Measurements from ENCODE around the gene PGGHG. TPM values are rescaled to one million over a fixed set of nuclear protein-coding genes. Genes with fewer than 3 reads are reported as not detected.
A peak's percentile ranks its signal among the peaks of the same experiment; 100 is the strongest.

The PGGHG gene
- total and polyA plus RNA-seq, 10 of the 15 experiments (the other 5 are each of a cell fraction or from before 2014, with no cell fraction given): 0.10 to 8.3 (median 1.8) TPM

DNA sequence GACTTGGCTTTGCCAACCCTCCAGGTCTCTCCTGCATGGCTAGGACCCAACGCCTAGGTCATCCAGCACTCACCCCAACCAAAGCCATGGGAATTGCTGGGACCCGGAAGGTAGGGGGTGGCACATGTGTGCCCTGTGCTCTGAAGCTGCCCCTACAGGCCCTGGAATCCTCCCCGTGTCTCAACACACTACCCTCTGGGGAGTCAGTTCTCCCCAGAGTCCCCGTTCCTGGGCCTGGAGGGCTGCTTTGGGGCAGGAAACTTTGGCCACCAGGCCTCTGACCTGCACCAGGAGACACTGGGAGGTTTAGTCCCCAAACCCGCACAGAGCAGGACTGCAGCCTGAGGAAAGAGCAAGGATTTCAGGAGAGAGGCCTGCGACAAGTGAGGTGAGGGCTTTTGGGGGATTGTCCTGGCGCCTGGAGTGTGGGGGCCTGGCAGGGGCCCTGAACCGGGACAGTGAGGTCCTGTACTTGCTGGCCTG, 24.4 kb downstream of the PGGHG start:
- no peaks in the 10 kb centered on the region; a peak in 1 of 4 replicates for H3K27me3 ChIP-seq (replicated peaks in 1 of 2; ENCODE audit: control insufficient read depth in 2 of 2, insufficient read depth in 2 of 2, low read length in 1 of 2)
- ChIA-PET SMC1A (ENCODE audit: uncharacterized antibody, unreplicated experiment) (interaction anchor here (1.2 to 2.7 kb wide), 5 partner anchors 16 to 62 kb away, joined by 5 to 19 read pairs (median 9); no protein-coding TSS in a partner anchor), RAD21 (ENCODE audit: unreplicated experiment) (interaction anchor here (1.0 to 2.6 kb wide), 9 partner anchors 14 to 76 kb away, joined by 3 to 33 read pairs (median 8); partner anchors contain the start of gene PSMD13), CTCF (interaction anchor here (1.2 to 2.6 kb wide), 6 partner anchors 11 to 135 kb away, joined by 3 to 24 read pairs (median 6); no protein-coding TSS in a partner anchor), POLR2A (interaction anchor here (0.6 to 2.2 kb wide), 7 partner anchors 11 to 468 kb away, joined by 3 to 30 read pairs (median 9); no protein-coding TSS in a partner anchor)
- H4K20me1 ChIP-seq (ENCODE audit: control insufficient read depth, insufficient read depth): no peaks in the 10 kb centered on the region
- 5% methylated on average over 8 of the region's 8 CpGs for WGBS (ENCODE audit: insufficient coverage, insufficient replicate concordance, low lambda C conversion rate, missing lambda C conversion rate)
- H3K79me2 ChIP-seq (ENCODE audit: control insufficient read depth, insufficient read depth, low read length): peaks cover 77% of the 10 kb centered on the region
- peaks cover 2 to 5% of the 10 kb centered on the region in 2 experiments; a peak in 3 of 4 replicates for H3K36me3 ChIP-seq (ENCODE audit: control insufficient read depth in 2 of 2, insufficient read depth in 2 of 2, low read length in 1 of 2)
- H3K4me3 ChIP-seq: peak overlapping the region; percentile 75
- peak overlapping the region; percentile 98 for H3K27ac ChIP-seq (ENCODE audit: control insufficient read depth, insufficient read depth)
- peak overlapping the region; percentile 99 for H3K9ac ChIP-seq (ENCODE audit: control insufficient read depth, insufficient read depth, low read length)
- H2AFZ ChIP-seq (ENCODE audit: control insufficient read depth, low read depth, low read length): no peak overlapping the region
- intact Hi-C loops (cut with micrococcal nuclease; ENCODE audit: unreplicated experiment): loop anchor here (2.0 kb wide), 2 partner anchors 41 to 45 kb away; no protein-coding TSS in a partner anchor
- no peak for FAIRE-seq
- in situ Hi-C loops (cut with MboI): no loop called here
- TSS peak; percentile 87 for BruUV-seq (replicated peaks)
- no peaks in the 10 kb centered on the region for H3K9me3 ChIP-seq (replicated peaks; ENCODE audit: control insufficient read depth, insufficient read depth, low read length)
- no peak for DNase-seq (ENCODE audit: low read depth, low spot score)
- peak; percentile 10 for ATAC-seq
- H3K4me2 ChIP-seq (ENCODE audit: control insufficient read depth, insufficient read depth): peak overlapping the region; percentile 88
- H3K4me1 ChIP-seq (ENCODE audit: control insufficient read depth, insufficient read depth, low read length): peaks cover 11% of the 10 kb centered on the region
- no peak for TF ChIP-seq ZNF207 (IDR thresholded peaks at IDR 0.05; ENCODE audit: borderline replicate concordance)
- no peak for TF ChIP-seq EP300 (IDR thresholded peaks at IDR 0.05; ENCODE audit: borderline replicate concordance in 1 of 2, control insufficient read depth in 1 of 2, low read depth in 2 of 2, low read length in 2 of 2)
- TF ChIP-seq, protein P1, sequence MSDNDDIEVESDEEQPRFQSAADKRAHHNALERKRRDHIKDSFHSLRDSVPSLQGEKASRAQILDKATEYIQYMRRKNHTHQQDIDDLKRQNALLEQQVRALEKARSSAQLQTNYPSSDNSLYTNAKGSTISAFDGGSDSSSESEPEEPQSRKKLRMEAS (IDR thresholded peaks at IDR 0.05; ENCODE audit: low read depth, low read length): no peak
- TF ChIP-seq, protein P2, sequence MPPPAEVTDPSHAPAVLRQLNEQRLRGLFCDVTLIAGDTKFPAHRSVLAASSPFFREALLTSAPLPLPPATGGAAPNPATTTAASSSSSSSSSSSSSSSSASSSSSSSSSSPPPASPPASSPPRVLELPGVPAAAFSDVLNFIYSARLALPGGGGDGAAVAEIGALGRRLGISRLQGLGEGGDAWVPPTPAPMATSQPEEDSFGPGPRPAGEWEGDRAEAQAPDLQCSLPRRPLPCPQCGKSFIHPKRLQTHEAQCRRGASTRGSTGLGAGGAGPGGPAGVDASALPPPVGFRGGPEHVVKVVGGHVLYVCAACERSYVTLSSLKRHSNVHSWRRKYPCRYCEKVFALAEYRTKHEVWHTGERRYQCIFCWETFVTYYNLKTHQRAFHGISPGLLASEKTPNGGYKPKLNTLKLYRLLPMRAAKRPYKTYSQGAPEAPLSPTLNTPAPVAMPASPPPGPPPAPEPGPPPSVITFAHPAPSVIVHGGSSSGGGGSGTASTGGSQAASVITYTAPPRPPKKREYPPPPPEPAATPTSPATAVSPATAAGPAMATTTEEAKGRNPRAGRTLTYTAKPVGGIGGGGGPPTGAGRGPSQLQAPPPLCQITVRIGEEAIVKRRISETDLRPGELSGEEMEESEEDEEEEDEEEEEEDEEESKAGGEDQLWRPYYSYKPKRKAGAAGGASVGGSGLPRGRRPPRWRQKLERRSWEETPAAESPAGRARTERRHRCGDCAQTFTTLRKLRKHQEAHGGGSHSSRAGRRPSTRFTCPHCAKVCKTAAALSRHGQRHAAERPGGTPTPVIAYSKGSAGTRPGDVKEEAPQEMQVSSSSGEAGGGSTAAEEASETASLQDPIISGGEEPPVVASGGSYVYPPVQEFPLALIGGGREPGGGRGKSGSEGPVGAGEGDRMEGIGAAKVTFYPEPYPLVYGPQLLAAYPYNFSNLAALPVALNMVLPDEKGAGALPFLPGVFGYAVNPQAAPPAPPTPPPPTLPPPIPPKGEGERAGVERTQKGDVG (CRISPR knock-in tag; IDR thresholded peaks at IDR 0.05): no peak
- no peak for TF ChIP-seq IKZF1 (conservative IDR thresholded peaks at IDR 0.05)
- TF ChIP-seq, protein P3, sequence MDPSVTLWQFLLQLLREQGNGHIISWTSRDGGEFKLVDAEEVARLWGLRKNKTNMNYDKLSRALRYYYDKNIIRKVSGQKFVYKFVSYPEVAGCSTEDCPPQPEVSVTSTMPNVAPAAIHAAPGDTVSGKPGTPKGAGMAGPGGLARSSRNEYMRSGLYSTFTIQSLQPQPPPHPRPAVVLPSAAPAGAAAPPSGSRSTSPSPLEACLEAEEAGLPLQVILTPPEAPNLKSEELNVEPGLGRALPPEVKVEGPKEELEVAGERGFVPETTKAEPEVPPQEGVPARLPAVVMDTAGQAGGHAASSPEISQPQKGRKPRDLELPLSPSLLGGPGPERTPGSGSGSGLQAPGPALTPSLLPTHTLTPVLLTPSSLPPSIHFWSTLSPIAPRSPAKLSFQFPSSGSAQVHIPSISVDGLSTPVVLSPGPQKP (IDR thresholded peaks at IDR 0.05; ENCODE audit: low read depth, low read length): no peak
- no peak for TF ChIP-seq RAD51 (IDR thresholded peaks at IDR 0.05)
- TF ChIP-seq, protein P4, sequence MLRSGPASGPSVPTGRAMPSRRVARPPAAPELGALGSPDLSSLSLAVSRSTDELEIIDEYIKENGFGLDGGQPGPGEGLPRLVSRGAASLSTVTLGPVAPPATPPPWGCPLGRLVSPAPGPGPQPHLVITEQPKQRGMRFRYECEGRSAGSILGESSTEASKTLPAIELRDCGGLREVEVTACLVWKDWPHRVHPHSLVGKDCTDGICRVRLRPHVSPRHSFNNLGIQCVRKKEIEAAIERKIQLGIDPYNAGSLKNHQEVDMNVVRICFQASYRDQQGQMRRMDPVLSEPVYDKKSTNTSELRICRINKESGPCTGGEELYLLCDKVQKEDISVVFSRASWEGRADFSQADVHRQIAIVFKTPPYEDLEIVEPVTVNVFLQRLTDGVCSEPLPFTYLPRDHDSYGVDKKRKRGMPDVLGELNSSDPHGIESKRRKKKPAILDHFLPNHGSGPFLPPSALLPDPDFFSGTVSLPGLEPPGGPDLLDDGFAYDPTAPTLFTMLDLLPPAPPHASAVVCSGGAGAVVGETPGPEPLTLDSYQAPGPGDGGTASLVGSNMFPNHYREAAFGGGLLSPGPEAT (IDR thresholded peaks at IDR 0.05; ENCODE audit: low read depth): no peak
- TF ChIP-seq, protein P5, sequence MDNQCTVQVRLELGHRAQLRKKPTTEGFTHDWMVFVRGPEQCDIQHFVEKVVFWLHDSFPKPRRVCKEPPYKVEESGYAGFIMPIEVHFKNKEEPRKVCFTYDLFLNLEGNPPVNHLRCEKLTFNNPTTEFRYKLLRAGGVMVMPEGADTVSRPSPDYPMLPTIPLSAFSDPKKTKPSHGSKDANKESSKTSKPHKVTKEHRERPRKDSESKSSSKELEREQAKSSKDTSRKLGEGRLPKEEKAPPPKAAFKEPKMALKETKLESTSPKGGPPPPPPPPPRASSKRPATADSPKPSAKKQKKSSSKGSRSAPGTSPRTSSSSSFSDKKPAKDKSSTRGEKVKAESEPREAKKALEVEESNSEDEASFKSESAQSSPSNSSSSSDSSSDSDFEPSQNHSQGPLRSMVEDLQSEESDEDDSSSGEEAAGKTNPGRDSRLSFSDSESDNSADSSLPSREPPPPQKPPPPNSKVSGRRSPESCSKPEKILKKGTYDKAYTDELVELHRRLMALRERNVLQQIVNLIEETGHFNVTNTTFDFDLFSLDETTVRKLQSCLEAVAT (IDR thresholded peaks at IDR 0.05): no peak
- TF ChIP-seq, protein P6, sequence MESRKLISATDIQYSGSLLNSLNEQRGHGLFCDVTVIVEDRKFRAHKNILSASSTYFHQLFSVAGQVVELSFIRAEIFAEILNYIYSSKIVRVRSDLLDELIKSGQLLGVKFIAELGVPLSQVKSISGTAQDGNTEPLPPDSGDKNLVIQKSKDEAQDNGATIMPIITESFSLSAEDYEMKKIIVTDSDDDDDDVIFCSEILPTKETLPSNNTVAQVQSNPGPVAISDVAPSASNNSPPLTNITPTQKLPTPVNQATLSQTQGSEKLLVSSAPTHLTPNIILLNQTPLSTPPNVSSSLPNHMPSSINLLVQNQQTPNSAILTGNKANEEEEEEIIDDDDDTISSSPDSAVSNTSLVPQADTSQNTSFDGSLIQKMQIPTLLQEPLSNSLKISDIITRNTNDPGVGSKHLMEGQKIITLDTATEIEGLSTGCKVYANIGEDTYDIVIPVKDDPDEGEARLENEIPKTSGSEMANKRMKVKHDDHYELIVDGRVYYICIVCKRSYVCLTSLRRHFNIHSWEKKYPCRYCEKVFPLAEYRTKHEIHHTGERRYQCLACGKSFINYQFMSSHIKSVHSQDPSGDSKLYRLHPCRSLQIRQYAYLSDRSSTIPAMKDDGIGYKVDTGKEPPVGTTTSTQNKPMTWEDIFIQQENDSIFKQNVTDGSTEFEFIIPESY (IDR thresholded peaks at IDR 0.05): no peak
- TF ChIP-seq NFXL1 (IDR thresholded peaks at IDR 0.05; ENCODE audit: borderline replicate concordance): no peak
- no peak for TF ChIP-seq IRF4 (IDR thresholded peaks at IDR 0.05; ENCODE audit: low read depth, low read length)

Measured in GM12878 (cell line).